Neural crest cell (in vitro differentiated cells): Measurements from ENCODE around the gene SH3TC2. TPM values are rescaled to one million over a fixed set of nuclear protein-coding genes. Genes with fewer than 3 reads are reported as not detected.

Source experiments
- DNase-seq: peaks from one replicate; pipeline ENCODE4 v3.0.0; 2021; ENCODE audit warnings: low read depth, mixed read lengths, low spot score
- H3K27ac Mint-ChIP-seq: one replicate; pipeline ENCODE4 v1.8.0; 2021; ENCODE audit warnings: mild to moderate bottlenecking, mixed read lengths; ENCODE audit not compliant: unreplicated experiment
- H3K27me3 Mint-ChIP-seq: 2 replicates; pipeline ENCODE4 v1.8.0; 2021; ENCODE audit warnings: low read depth, mild to moderate bottlenecking, mixed read lengths
- H3K36me3 Mint-ChIP-seq: 2 replicates; pipeline ENCODE4 v1.8.0; 2021; ENCODE audit warnings: low read depth, mild to moderate bottlenecking, mixed read lengths
- H3K4me1 Mint-ChIP-seq: 2 replicates; pipeline ENCODE4 v1.8.0; 2021; ENCODE audit warnings: mixed read lengths
- H3K4me3 Mint-ChIP-seq: one replicate; pipeline ENCODE4 v1.8.0; 2021; ENCODE audit warnings: mild to moderate bottlenecking, mixed read lengths
- H3K9me3 Mint-ChIP-seq: 2 replicates; pipeline ENCODE4 v1.8.0; 2021; ENCODE audit warnings: mixed read lengths
- CTCF ChIP-seq: fragments of 200-600 bp; sonication (generic); conservative IDR thresholded peaks from 2 replicates; pipeline ENCODE4 v1.5.0; 2021; ENCODE audit warnings: antibody characterized with exemption, mild to moderate bottlenecking
- total RNA-seq: library from RNA; stranded (reverse); gene quantifications from 2 replicates; pipeline ENCODE4 v1.2.1, GENCODE V29; 2021

Gene SH3TC2
- total RNA-seq, 1 donor from 2014 or later: 9.3 TPM

GRCh38 chr5:149012350-149012749 is 50.5 kb downstream of the SH3TC2 start:
- no peaks in the 10 kb centered on the region for H3K4me1 Mint-ChIP-seq
- DNase-seq: no peak
- H3K36me3 Mint-ChIP-seq: no peaks in the 10 kb centered on the region
- H3K4me3 Mint-ChIP-seq: no peak overlapping the region
- H3K27me3 Mint-ChIP-seq: no peaks in the 10 kb centered on the region
- no peaks in the 10 kb centered on the region for H3K9me3 Mint-ChIP-seq
- H3K27ac Mint-ChIP-seq: no peak overlapping the region
- TF ChIP-seq CTCF: no peak

GRCh38 chr5:149011728-149012127 is 51.1 kb downstream of the SH3TC2 start:
- Mint-ChIP-seq H3K27ac (no peak overlapping the region), H3K36me3 (no peaks in the 10 kb centered on the region), H3K27me3 (no peaks in the 10 kb centered on the region), H3K4me1 (no peaks in the 10 kb centered on the region), H3K9me3 (no peaks in the 10 kb centered on the region), H3K4me3 (no peak overlapping the region)
- no peak for DNase-seq
- TF ChIP-seq CTCF: no peak

- H3K27ac Mint-ChIP-seq: no peak overlapping the region
- no peak for TF ChIP-seq CTCF
- DNase-seq: no peak
Measured at GRCh38 chr5:149011084-149011483, 51.8 kb downstream of the SH3TC2 start.

GRCh38 chr5:149007174-149007573 is 55.7 kb downstream of the SH3TC2 start:
- H3K9me3 Mint-ChIP-seq: no peaks in the 10 kb centered on the region

More at GRCh38 chr5:149011084-149011483, 51.8 kb downstream of the SH3TC2 start:
- no peak overlapping the region for H3K4me3 Mint-ChIP-seq
- no peaks in the 10 kb centered on the region for H3K9me3 Mint-ChIP-seq
- no peaks in the 10 kb centered on the region for H3K36me3 Mint-ChIP-seq
- no peaks in the 10 kb centered on the region for H3K4me1 Mint-ChIP-seq
- no peaks in the 10 kb centered on the region for H3K27me3 Mint-ChIP-seq

GRCh38 chr5:149006426-149006825 is 56.4 kb downstream of the SH3TC2 start:
- Mint-ChIP-seq H3K4me1 (peaks cover 9% of the 10 kb centered on the region), H3K36me3 (no peaks in the 10 kb centered on the region), H3K4me3 (no peak overlapping the region), H3K27ac (no peak overlapping the region), H3K9me3 (no peaks in the 10 kb centered on the region), H3K27me3 (no peaks in the 10 kb centered on the region)
- no peak for TF ChIP-seq CTCF
- no peak for DNase-seq

More at GRCh38 chr5:149007174-149007573, 55.7 kb downstream of the SH3TC2 start:
- H3K27me3 Mint-ChIP-seq: no peaks in the 10 kb centered on the region
- peaks cover 3% of the 10 kb centered on the region for H3K4me1 Mint-ChIP-seq
- no peak overlapping the region for H3K4me3 Mint-ChIP-seq
- no peak for DNase-seq
- no peaks in the 10 kb centered on the region for H3K36me3 Mint-ChIP-seq
- H3K27ac Mint-ChIP-seq: no peak overlapping the region
- TF ChIP-seq CTCF: no peak
